ENCODE measurements around the gene PARD3.

PARD3 gene

GRCh38 chr10:34168439-34168838 is 646.7 kb downstream of the PARD3 start:
- TF ChIP-seq CTCF (IDR thresholded peaks at IDR 0.05; ENCODE audit: insufficient read depth, low read depth, low read length, missing control alignments) = no peak
- H3K4me3 ChIP-seq (ENCODE audit: low read depth, low read length) = no peak overlapping the region
- no peak for DNase-seq (ENCODE audit: low read depth)

GRCh38 chr10:34166823-34167222 is 648.3 kb downstream of the PARD3 start:
- no peak overlapping the region for H3K4me3 ChIP-seq (ENCODE audit: low read depth, low read length)
- no peak for TF ChIP-seq CTCF (IDR thresholded peaks at IDR 0.05; ENCODE audit: insufficient read depth, low read depth, low read length, missing control alignments)
- no peak for DNase-seq (ENCODE audit: low read depth)

GRCh38 chr10:34166354-34166753 is 648.7 kb downstream of the PARD3 start:
- no peak for TF ChIP-seq CTCF (IDR thresholded peaks at IDR 0.05; ENCODE audit: insufficient read depth, low read depth, low read length, missing control alignments)
- DNase-seq (ENCODE audit: low read depth) = no peak
- no peak overlapping the region for H3K4me3 ChIP-seq (ENCODE audit: low read depth, low read length)

- no peak overlapping the region for H3K4me3 ChIP-seq (ENCODE audit: low read depth, low read length)
- TF ChIP-seq CTCF (IDR thresholded peaks at IDR 0.05; ENCODE audit: insufficient read depth, low read depth, low read length, missing control alignments) = no peak
- no peak for DNase-seq (ENCODE audit: low read depth)
These were observed 651.1 kb downstream of the PARD3 start for GRCh38 chr10:34164029-34164428.

GRCh38 chr10:34163075-34163905 is 651.8 kb downstream of the PARD3 start:
- TF ChIP-seq CTCF (IDR thresholded peaks at IDR 0.05; ENCODE audit: insufficient read depth, low read depth, low read length, missing control alignments) = no peak
- H3K4me3 ChIP-seq (ENCODE audit: low read depth, low read length) = no peak overlapping the region
- DNase-seq (ENCODE audit: low read depth) = no peak

GRCh38 chr10:34161777-34162370 is 653.2 kb downstream of the PARD3 start:
- TF ChIP-seq CTCF (IDR thresholded peaks at IDR 0.05; ENCODE audit: insufficient read depth, low read depth, low read length, missing control alignments) = no peak
- no peak overlapping the region for H3K4me3 ChIP-seq (ENCODE audit: low read depth, low read length)
- DNase-seq (ENCODE audit: low read depth) = no peak
